HEK293 (cell line): ENCODE data around the gene AURKB.

Experiments
- BCL11B ChIP-seq: fragments of 450-650 bp; formaldehyde crosslinking; IDR thresholded peaks from 2 replicates; pipeline ENCODE4 v1.5.1; 2016; ENCODE audit warnings: low read depth, missing biosample characterization, missing genetic modification characterization
- ZBTB7A ChIP-seq: fragments of 450-650 bp; formaldehyde crosslinking; IDR thresholded peaks from 2 replicates; pipeline ENCODE4 v1.5.1; 2016; ENCODE audit warnings: low read depth, missing biosample characterization, missing genetic modification characterization
- ZNF324 ChIP-seq: fragments of 450-650 bp; formaldehyde crosslinking; IDR thresholded peaks from 2 replicates; pipeline ENCODE4 v1.5.1; 2016; ENCODE audit warnings: missing biosample characterization, missing genetic modification characterization
- ZNF449 ChIP-seq: fragments of 450-650 bp; formaldehyde crosslinking; IDR thresholded peaks from 2 replicates; pipeline ENCODE4 v1.5.1; 2017; ENCODE audit warnings: missing biosample characterization, mild to moderate bottlenecking, missing genetic modification characterization, moderate library complexity
- ZSCAN5A ChIP-seq: fragments of 450-650 bp; formaldehyde crosslinking; IDR thresholded peaks from 2 replicates; pipeline ENCODE4 v1.5.1; 2016; ENCODE audit warnings: missing biosample characterization, missing genetic modification characterization
- TF ChIP-seq, protein P1 (sequence below): fragments of 450-650 bp; formaldehyde crosslinking; IDR thresholded peaks from 2 replicates; pipeline ENCODE4 v1.5.1; 2016; ENCODE audit warnings: missing biosample characterization, missing genetic modification characterization
- TF ChIP-seq, protein P2 (sequence below): IDR thresholded peaks from 2 replicates; pipeline ENCODE4 v1.6.1; 2011; ENCODE audit warnings: mild to moderate bottlenecking, low read depth, low read length, borderline replicate concordance
- TF ChIP-seq, protein P3 (sequence below): fragments of 450-650 bp; formaldehyde crosslinking; IDR thresholded peaks from 2 replicates; pipeline ENCODE4 v1.5.1; 2016; ENCODE audit warnings: missing biosample characterization, missing genetic modification characterization
- TF ChIP-seq, protein P4 (sequence below): fragments of 450-650 bp; formaldehyde crosslinking; IDR thresholded peaks from 2 replicates; pipeline ENCODE4 v1.5.1; 2016; ENCODE audit warnings: missing biosample characterization, missing genetic modification characterization

- TF ChIP-seq, protein P1, sequence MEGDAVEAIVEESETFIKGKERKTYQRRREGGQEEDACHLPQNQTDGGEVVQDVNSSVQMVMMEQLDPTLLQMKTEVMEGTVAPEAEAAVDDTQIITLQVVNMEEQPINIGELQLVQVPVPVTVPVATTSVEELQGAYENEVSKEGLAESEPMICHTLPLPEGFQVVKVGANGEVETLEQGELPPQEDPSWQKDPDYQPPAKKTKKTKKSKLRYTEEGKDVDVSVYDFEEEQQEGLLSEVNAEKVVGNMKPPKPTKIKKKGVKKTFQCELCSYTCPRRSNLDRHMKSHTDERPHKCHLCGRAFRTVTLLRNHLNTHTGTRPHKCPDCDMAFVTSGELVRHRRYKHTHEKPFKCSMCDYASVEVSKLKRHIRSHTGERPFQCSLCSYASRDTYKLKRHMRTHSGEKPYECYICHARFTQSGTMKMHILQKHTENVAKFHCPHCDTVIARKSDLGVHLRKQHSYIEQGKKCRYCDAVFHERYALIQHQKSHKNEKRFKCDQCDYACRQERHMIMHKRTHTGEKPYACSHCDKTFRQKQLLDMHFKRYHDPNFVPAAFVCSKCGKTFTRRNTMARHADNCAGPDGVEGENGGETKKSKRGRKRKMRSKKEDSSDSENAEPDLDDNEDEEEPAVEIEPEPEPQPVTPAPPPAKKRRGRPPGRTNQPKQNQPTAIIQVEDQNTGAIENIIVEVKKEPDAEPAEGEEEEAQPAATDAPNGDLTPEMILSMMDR (tag by site-specific recombination): peak; percentile 24; the same call in 1 of the 2 replicates
- TF ChIP-seq, protein P2, sequence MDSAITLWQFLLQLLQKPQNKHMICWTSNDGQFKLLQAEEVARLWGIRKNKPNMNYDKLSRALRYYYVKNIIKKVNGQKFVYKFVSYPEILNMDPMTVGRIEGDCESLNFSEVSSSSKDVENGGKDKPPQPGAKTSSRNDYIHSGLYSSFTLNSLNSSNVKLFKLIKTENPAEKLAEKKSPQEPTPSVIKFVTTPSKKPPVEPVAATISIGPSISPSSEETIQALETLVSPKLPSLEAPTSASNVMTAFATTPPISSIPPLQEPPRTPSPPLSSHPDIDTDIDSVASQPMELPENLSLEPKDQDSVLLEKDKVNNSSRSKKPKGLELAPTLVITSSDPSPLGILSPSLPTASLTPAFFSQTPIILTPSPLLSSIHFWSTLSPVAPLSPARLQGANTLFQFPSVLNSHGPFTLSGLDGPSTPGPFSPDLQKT: no peak
- 0 out of 2 replicates have a peak, but pooled peaks have one; percentile 4 for TF ChIP-seq ZSCAN5A (tag by site-specific recombination)
- TF ChIP-seq, protein P3, sequence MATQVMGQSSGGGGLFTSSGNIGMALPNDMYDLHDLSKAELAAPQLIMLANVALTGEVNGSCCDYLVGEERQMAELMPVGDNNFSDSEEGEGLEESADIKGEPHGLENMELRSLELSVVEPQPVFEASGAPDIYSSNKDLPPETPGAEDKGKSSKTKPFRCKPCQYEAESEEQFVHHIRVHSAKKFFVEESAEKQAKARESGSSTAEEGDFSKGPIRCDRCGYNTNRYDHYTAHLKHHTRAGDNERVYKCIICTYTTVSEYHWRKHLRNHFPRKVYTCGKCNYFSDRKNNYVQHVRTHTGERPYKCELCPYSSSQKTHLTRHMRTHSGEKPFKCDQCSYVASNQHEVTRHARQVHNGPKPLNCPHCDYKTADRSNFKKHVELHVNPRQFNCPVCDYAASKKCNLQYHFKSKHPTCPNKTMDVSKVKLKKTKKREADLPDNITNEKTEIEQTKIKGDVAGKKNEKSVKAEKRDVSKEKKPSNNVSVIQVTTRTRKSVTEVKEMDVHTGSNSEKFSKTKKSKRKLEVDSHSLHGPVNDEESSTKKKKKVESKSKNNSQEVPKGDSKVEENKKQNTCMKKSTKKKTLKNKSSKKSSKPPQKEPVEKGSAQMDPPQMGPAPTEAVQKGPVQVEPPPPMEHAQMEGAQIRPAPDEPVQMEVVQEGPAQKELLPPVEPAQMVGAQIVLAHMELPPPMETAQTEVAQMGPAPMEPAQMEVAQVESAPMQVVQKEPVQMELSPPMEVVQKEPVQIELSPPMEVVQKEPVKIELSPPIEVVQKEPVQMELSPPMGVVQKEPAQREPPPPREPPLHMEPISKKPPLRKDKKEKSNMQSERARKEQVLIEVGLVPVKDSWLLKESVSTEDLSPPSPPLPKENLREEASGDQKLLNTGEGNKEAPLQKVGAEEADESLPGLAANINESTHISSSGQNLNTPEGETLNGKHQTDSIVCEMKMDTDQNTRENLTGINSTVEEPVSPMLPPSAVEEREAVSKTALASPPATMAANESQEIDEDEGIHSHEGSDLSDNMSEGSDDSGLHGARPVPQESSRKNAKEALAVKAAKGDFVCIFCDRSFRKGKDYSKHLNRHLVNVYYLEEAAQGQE (tag by site-specific recombination): peak; percentile 43; the same call in 1 of the 2 replicates
- TF ChIP-seq ZNF449 (tag by site-specific recombination): peak; percentile 35; the same call in 1 of the 2 replicates
- no peak for TF ChIP-seq BCL11B (tag by site-specific recombination)
- peak; percentile 41; the same call in 1 of the 2 replicates for TF ChIP-seq ZNF324 (tag by site-specific recombination)
- TF ChIP-seq, protein P4, sequence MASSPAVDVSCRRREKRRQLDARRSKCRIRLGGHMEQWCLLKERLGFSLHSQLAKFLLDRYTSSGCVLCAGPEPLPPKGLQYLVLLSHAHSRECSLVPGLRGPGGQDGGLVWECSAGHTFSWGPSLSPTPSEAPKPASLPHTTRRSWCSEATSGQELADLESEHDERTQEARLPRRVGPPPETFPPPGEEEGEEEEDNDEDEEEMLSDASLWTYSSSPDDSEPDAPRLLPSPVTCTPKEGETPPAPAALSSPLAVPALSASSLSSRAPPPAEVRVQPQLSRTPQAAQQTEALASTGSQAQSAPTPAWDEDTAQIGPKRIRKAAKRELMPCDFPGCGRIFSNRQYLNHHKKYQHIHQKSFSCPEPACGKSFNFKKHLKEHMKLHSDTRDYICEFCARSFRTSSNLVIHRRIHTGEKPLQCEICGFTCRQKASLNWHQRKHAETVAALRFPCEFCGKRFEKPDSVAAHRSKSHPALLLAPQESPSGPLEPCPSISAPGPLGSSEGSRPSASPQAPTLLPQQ (tag by site-specific recombination): no peak
- TF ChIP-seq ZBTB7A (tag by site-specific recombination): no peak
Observed at GRCh38 chr17:8221663-8222379, 11.4 kb upstream of the AURKB start.
